Measurements from ENCODE around the gene VASH2. TPM values are rescaled to one million over a fixed set of nuclear protein-coding genes. Genes with fewer than 3 reads are reported as not detected.

VASH2 gene
- total RNA-seq, 4 donors from 2014 or later: 0.67 to 9.0 (median 1.5) TPM

- Histone ChIP-seq H3K4me3 (no peak overlapping the region), H3K36me3 (no peaks in the 10 kb centered on the region), H3K27ac (peak overlapping the region in 3 of 4 donors; percentile 50 to 73 (median 67)), H3K9me3 (no peaks in the 10 kb centered on the region), H3K27me3 (no peaks in the 10 kb centered on the region), H3K4me1 (peaks cover 0 to 27% (median 16%) of the 10 kb centered on the region in 3 donors)
- no peak for ATAC-seq
- WGBS, 2 donors (ENCODE audit: low coverage in 1 of 2): 33 to 64% methylated on average over 6 to 10 of the region's 13 CpGs
- no peak for TF ChIP-seq EP300 (IDR thresholded peaks at IDR 0.05)
- no peak for TF ChIP-seq CTCF (IDR thresholded peaks at IDR 0.05)
- no peak for TF ChIP-seq POLR2AphosphoS5 (IDR thresholded peaks at IDR 0.05)
- no peak for TF ChIP-seq POLR2A (IDR thresholded peaks at IDR 0.05)
Measured at GRCh38 chr1:212981571-212982328, 31.4 kb downstream of the VASH2 start.

- 32 to 54% methylated on average over 5 of the region's 6 CpGs for WGBS, 2 donors (ENCODE audit: low coverage in 1 of 2)
- no peak for TF ChIP-seq CTCF (IDR thresholded peaks at IDR 0.05)
- no peak for TF ChIP-seq EP300 (IDR thresholded peaks at IDR 0.05)
- TF ChIP-seq POLR2AphosphoS5 (IDR thresholded peaks at IDR 0.05): no peak
- no peak for TF ChIP-seq POLR2A (IDR thresholded peaks at IDR 0.05)
- peak overlapping the region in 2 of 4 donors; percentile 67 to 73 for H3K27ac ChIP-seq
- H3K36me3 ChIP-seq: no peaks in the 10 kb centered on the region
- no peak for ATAC-seq
- no peaks in the 10 kb centered on the region for H3K27me3 ChIP-seq
- no peak overlapping the region for H3K4me3 ChIP-seq
- H3K9me3 ChIP-seq: no peaks in the 10 kb centered on the region
- H3K4me1 ChIP-seq: peaks cover 0 to 29% (median 16%) of the 10 kb centered on the region in 3 donors
Measured at GRCh38 chr1:212982430-212983152, 32.2 kb downstream of the VASH2 start.

GRCh38 chr1:212983482-212983881, 33.1 kb downstream of the VASH2 start:
- WGBS, 2 donors (ENCODE audit: low coverage in 1 of 2): 96 to 97% methylated on average over 3 of the region's 3 CpGs

GRCh38 chr1:212984522-212985291, 34.4 kb downstream of the VASH2 start:
- Histone ChIP-seq H3K36me3 (peaks cover 0 to 9% of the 10 kb centered on the region in 2 donors), H3K4me3 (no peak overlapping the region), H3K27ac (no peak overlapping the region), H3K9me3 (no peaks in the 10 kb centered on the region), H3K4me1 (peaks cover 0 to 34% (median 16%) of the 10 kb centered on the region in 3 donors), H3K27me3 (no peaks in the 10 kb centered on the region)
- TF ChIP-seq POLR2AphosphoS5 (IDR thresholded peaks at IDR 0.05): no peak
- TF ChIP-seq CTCF (IDR thresholded peaks at IDR 0.05): no peak
- TF ChIP-seq EP300 (IDR thresholded peaks at IDR 0.05): no peak
- no peak for TF ChIP-seq POLR2A (IDR thresholded peaks at IDR 0.05)
- no peak for ATAC-seq
- WGBS, 2 donors (ENCODE audit: low coverage in 1 of 2): 95 to 100% methylated on average over 1 to 5 of the region's 6 CpGs

More at GRCh38 chr1:212983482-212983881, 33.1 kb downstream of the VASH2 start:
- H3K9me3 ChIP-seq: no peaks in the 10 kb centered on the region
- H3K36me3 ChIP-seq: no peaks in the 10 kb centered on the region
- no peak overlapping the region for H3K4me3 ChIP-seq
- H3K4me1 ChIP-seq: peaks cover 0 to 37% (median 16%) of the 10 kb centered on the region in 3 donors
- H3K27me3 ChIP-seq: no peaks in the 10 kb centered on the region
- no peak overlapping the region for H3K27ac ChIP-seq
- no peak for ATAC-seq
- TF ChIP-seq POLR2A (IDR thresholded peaks at IDR 0.05) (no peak), POLR2AphosphoS5 (IDR thresholded peaks at IDR 0.05) (no peak), CTCF (IDR thresholded peaks at IDR 0.05) (no peak), EP300 (IDR thresholded peaks at IDR 0.05) (no peak)
